Fibroblast of the aortic adventitia (primary cell): ENCODE results near the gene TCP11. TPM values are rescaled to one million over a fixed set of nuclear protein-coding genes. Genes with fewer than 3 reads are reported as not detected.

Experiments used
- DNase-seq: peaks from one replicate; pipeline ENCODE4 v3.0.0-alpha.2; 2010; ENCODE audit warnings: low read depth
- H3K4me3 ChIP-seq: 2 replicates; pipeline ENCODE4 v1.5.1; 2011; ENCODE audit warnings: low read depth, mild to moderate bottlenecking, control low read depth, low read length, moderate library complexity
- total RNA-seq: library from RNA; depleted of rRNA; stranded (reverse); fragments of >200 nt; gene quantifications from 2 replicates; pipeline ENCODE4 v1.2.3, GENCODE V29; 2012; ENCODE audit warnings: low replicate concordance
- TF ChIP-seq, protein P1 (sequence below): IDR thresholded peaks from 2 replicates; pipeline ENCODE4 v1.5.1; 2011; ENCODE audit warnings: mild to moderate bottlenecking, low read length, control low read depth, inconsistent platforms; ENCODE audit not compliant: insufficient read depth

TCP11 gene
- total RNA-seq, 1 donor: 0.36 TPM

GRCh38 chr6:35178012-35178411 lies 36.9 kb upstream of the TCP11 start:
- no peak overlapping the region for H3K4me3 ChIP-seq
- TF ChIP-seq, protein P1, sequence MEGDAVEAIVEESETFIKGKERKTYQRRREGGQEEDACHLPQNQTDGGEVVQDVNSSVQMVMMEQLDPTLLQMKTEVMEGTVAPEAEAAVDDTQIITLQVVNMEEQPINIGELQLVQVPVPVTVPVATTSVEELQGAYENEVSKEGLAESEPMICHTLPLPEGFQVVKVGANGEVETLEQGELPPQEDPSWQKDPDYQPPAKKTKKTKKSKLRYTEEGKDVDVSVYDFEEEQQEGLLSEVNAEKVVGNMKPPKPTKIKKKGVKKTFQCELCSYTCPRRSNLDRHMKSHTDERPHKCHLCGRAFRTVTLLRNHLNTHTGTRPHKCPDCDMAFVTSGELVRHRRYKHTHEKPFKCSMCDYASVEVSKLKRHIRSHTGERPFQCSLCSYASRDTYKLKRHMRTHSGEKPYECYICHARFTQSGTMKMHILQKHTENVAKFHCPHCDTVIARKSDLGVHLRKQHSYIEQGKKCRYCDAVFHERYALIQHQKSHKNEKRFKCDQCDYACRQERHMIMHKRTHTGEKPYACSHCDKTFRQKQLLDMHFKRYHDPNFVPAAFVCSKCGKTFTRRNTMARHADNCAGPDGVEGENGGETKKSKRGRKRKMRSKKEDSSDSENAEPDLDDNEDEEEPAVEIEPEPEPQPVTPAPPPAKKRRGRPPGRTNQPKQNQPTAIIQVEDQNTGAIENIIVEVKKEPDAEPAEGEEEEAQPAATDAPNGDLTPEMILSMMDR: no peak
- no peak for DNase-seq

DNA sequence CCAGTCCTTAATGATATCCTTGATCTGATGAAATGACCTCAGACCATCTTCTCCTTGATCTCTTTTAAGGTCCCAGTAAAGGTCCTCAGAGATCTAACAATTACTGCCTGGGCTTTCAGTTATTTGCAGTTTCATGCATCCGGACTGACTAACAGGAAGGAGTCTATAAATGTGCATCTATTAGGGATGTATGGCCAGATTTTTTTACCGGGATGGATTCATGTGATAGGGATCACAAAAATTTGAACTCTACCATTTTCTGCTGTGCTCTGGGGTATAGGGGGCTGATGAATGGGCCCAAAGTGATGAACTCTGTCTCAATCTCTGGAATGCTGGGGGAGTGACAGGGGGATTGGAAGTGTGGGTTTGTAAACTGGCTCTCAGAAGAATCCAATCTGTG lies 36.5 kb upstream of the TCP11 start:
- no peak for DNase-seq
- TF ChIP-seq, protein P1: no peak

DNA sequence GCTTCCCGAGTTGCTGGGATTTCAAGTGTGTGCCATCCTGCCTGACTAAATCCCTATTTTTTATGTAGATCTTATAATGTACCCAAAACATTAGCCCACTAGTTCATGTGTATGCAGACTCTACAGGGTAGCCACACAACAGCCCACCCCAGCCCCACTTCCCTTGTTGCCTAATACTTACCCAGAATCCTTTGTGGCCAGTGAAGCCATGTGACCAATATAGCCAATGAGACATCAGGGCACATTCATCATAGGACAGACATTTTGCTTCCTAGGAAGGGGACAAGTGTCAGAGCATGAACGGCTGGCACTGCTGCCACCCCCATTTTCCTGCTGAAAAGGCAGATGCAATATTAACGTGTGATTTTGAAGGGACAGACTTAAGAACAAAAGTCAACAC lies 36.0 kb upstream of the TCP11 start:
- H3K4me3 ChIP-seq: no peak overlapping the region
- DNase-seq: no peak
- TF ChIP-seq, protein P1: no peak

More for the DNA sequence above, 36.5 kb upstream of the TCP11 start:
- H3K4me3 ChIP-seq: no peak overlapping the region

GRCh38 chr6:35176301-35177024 lies 35.3 kb upstream of the TCP11 start:
- DNase-seq: no peak
- H3K4me3 ChIP-seq: no peak overlapping the region
- TF ChIP-seq, protein P1: no peak

GRCh38 chr6:35174501-35174900 lies 33.4 kb upstream of the TCP11 start:
- no peak for DNase-seq
- H3K4me3 ChIP-seq: no peak overlapping the region
- TF ChIP-seq, protein P1: no peak

DNA sequence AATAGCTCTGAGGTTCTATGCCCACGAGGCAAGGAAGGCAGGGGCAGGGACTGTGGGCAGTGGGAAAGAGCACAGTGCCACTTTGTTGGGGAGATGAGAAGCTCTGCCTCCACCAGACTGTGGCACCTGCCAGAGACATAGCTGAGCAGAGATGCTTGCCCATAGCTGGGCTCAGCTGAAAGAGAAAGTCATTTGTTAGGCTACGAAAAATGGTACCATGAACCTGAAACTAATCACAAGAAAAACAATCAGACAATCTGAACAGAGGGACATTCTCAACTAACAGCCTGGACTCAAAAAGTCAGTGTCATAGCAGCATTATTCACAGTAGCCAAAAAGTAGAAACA lies 32.9 kb upstream of the TCP11 start:
- TF ChIP-seq, protein P1: no peak
- no peak overlapping the region for H3K4me3 ChIP-seq
- no peak for DNase-seq

GRCh38 chr6:35173427-35174087 lies 32.4 kb upstream of the TCP11 start:
- DNase-seq: no peak
- H3K4me3 ChIP-seq: no peak overlapping the region
- TF ChIP-seq, protein P1: no peak
